ENCODE data around the gene ISYNA1. TPM values are rescaled to one million over a fixed set of nuclear protein-coding genes. Genes with fewer than 3 reads are reported as not detected.

Gene ISYNA1
- total and polyA plus RNA-seq, 2 donors (not counting 3 experiments of a cell fraction or from before 2014, with no cell fraction given): 69.0 to 70.2 TPM

DNA sequence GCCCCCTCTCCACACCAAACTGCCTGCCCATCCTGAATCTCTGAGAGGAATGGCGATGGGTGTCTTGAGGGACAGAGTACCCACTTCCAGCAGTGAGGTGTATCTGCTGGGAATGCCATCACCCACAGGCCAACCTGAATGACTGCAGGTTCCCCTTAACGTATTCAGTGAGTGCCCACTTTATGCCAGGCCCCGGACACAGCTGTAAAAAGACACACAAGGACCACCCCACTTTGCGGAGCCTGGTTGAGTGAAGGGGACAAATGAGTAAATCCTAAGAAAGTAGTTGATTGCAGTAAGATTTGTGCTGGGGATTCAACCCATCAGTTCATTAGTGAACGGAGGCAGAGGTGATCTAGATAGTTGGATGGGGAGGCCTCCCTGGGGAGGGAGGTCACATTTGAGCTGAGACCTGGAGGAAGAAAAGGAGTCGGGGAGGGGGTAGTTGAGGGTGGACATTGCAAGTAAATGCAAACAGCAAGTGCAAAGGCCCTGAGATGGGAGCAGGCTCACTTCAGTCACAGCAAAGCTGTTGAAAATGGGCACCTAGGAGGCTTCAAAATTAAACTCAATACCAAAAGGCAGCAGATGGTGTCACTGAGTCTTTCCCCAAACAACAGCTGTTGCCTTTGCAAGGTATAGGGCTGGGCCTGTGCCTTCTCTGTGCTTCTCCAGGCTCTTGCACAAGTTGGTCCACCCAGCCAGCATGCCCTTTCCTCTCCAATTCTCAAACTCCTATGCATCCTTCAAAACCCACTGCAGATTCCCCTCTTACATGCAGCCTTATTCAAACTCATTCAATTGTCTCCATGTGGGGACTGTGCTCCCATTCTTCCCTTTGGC is 47.6 kb downstream of the ISYNA1 start:
- Histone ChIP-seq H3K4me2 (ENCODE audit: insufficient read depth, low read length) (no peak overlapping the region), H3K4me3 (replicated peaks in 1 of 3; ENCODE audit: insufficient read depth in 1 of 3, low read depth in 1 of 3, low read length in 3 of 3) (no peak overlapping the region), H3K79me2 (ENCODE audit: control insufficient read depth, insufficient read depth, low read length) (peaks cover 26% of the 10 kb centered on the region), H3K9me3 (replicated peaks; ENCODE audit: control insufficient read depth, insufficient read depth, low read length) (no peaks in the 10 kb centered on the region), H3K9ac (replicated peaks; ENCODE audit: extremely low read depth, insufficient read depth, low read length) (no peak overlapping the region), H3K27ac (ENCODE audit: insufficient read depth, low read depth, low read length) (no peak overlapping the region), H3K27me3 (ENCODE audit: control insufficient read depth in 2 of 2, insufficient read depth in 2 of 2, low read length in 2 of 2) (no peaks in the 10 kb centered on the region), H3K9me1 (replicated peaks; ENCODE audit: control insufficient read depth, extremely low read depth, insufficient read depth, low read length) (no peaks in the 10 kb centered on the region), H4K20me1 (replicated peaks; ENCODE audit: control insufficient read depth, extremely low read depth, insufficient read depth, low read length) (no peaks in the 10 kb centered on the region), H2AFZ (ENCODE audit: low read depth, low read length) (no peak overlapping the region), H3K36me3 (ENCODE audit: control insufficient read depth in 2 of 2, extremely low read depth in 1 of 2, insufficient read depth in 2 of 2, low read length in 2 of 2) (peaks cover 0 to 9% of the 10 kb centered on the region in 2 experiments), H3K4me1 (ENCODE audit: control insufficient read depth, extremely low read depth, insufficient read depth, low read length) (peaks cover 19% of the 10 kb centered on the region)
- DNase-seq (ENCODE audit: low read depth, low spot score): no peak
- FAIRE-seq: no peak
- dilution Hi-C loops (cut with MboI; ENCODE audit: extremely low pct_ligation_motif_present, low sequenced_read_pairs): no loop called here
- intact Hi-C loops (cut with micrococcal nuclease): no loop called here
- ChIA-PET POLR2A (interaction anchor here (0.7 kb wide), 1 partner anchor 30 kb away, joined by 3 read pairs; no protein-coding TSS in a partner anchor), CTCF (interaction anchor here (0.5 to 9.4 kb wide), 13 partner anchors 9 to 183 kb away, joined by 3 to 115 read pairs (median 7); partner anchors contain the start of gene SSBP4)
- TF ChIP-seq FOS (IDR thresholded peaks at IDR 0.05; ENCODE audit: borderline replicate concordance, insufficient read depth, low read length) (no peak), GATA2 (IDR thresholded peaks at IDR 0.05; ENCODE audit: insufficient read depth, insufficient read length, low read depth, low read length) (no peak), JUN (IDR thresholded peaks at IDR 0.05; ENCODE audit: borderline replicate concordance, insufficient read depth, insufficient read length, low read depth) (no peak), POLR2AphosphoS5 (IDR thresholded peaks at IDR 0.05; ENCODE audit: insufficient read depth, low read depth, low read length) (peak; percentile 80), POLR2A (IDR thresholded peaks at IDR 0.05; ENCODE audit: low read depth, low read length) (peak; percentile 84)
- TF ChIP-seq, protein P1, sequence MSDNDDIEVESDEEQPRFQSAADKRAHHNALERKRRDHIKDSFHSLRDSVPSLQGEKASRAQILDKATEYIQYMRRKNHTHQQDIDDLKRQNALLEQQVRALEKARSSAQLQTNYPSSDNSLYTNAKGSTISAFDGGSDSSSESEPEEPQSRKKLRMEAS (IDR thresholded peaks at IDR 0.05; ENCODE audit: insufficient read depth, insufficient read length): no peak
- no TSS peak for BruUV-seq (replicated peaks)

- Histone ChIP-seq H3K9me1 (replicated peaks; ENCODE audit: control insufficient read depth, extremely low read depth, insufficient read depth, low read length) (no peaks in the 10 kb centered on the region), H3K79me2 (ENCODE audit: control insufficient read depth, insufficient read depth, low read length) (peaks cover 26% of the 10 kb centered on the region), H4K20me1 (replicated peaks; ENCODE audit: control insufficient read depth, extremely low read depth, insufficient read depth, low read length) (no peaks in the 10 kb centered on the region), H3K9ac (replicated peaks; ENCODE audit: extremely low read depth, insufficient read depth, low read length) (no peak overlapping the region), H3K36me3 (ENCODE audit: control insufficient read depth in 2 of 2, extremely low read depth in 1 of 2, insufficient read depth in 2 of 2, low read length in 2 of 2) (peaks cover 0 to 9% of the 10 kb centered on the region in 2 experiments), H3K27me3 (ENCODE audit: control insufficient read depth in 2 of 2, insufficient read depth in 2 of 2, low read length in 2 of 2) (no peaks in the 10 kb centered on the region), H3K4me2 (ENCODE audit: insufficient read depth, low read length) (no peak overlapping the region), H3K27ac (ENCODE audit: insufficient read depth, low read depth, low read length) (no peak overlapping the region), H2AFZ (ENCODE audit: low read depth, low read length) (no peak overlapping the region), H3K4me1 (ENCODE audit: control insufficient read depth, extremely low read depth, insufficient read depth, low read length) (peaks cover 21% of the 10 kb centered on the region), H3K4me3 (replicated peaks in 1 of 3; ENCODE audit: insufficient read depth in 1 of 3, low read depth in 1 of 3, low read length in 3 of 3) (no peak overlapping the region), H3K9me3 (replicated peaks; ENCODE audit: control insufficient read depth, insufficient read depth, low read length) (no peaks in the 10 kb centered on the region)
- ChIA-PET CTCF (interaction anchor here (1.1 to 9.4 kb wide), 9 partner anchors 20 to 110 kb away, joined by 3 to 115 read pairs (median 12); partner anchors contain the start of genes PGPEP1 and SSBP4), POLR2A (no interaction called here)
- no TSS peak for BruUV-seq (replicated peaks)
- DNase-seq (ENCODE audit: low read depth, low spot score) (no peak), FAIRE-seq (no peak)
- dilution Hi-C loops (cut with MboI; ENCODE audit: extremely low pct_ligation_motif_present, low sequenced_read_pairs) (no loop called here), intact Hi-C loops (cut with micrococcal nuclease) (no loop called here)
- TF ChIP-seq, protein P2, sequence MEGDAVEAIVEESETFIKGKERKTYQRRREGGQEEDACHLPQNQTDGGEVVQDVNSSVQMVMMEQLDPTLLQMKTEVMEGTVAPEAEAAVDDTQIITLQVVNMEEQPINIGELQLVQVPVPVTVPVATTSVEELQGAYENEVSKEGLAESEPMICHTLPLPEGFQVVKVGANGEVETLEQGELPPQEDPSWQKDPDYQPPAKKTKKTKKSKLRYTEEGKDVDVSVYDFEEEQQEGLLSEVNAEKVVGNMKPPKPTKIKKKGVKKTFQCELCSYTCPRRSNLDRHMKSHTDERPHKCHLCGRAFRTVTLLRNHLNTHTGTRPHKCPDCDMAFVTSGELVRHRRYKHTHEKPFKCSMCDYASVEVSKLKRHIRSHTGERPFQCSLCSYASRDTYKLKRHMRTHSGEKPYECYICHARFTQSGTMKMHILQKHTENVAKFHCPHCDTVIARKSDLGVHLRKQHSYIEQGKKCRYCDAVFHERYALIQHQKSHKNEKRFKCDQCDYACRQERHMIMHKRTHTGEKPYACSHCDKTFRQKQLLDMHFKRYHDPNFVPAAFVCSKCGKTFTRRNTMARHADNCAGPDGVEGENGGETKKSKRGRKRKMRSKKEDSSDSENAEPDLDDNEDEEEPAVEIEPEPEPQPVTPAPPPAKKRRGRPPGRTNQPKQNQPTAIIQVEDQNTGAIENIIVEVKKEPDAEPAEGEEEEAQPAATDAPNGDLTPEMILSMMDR (IDR thresholded peaks at IDR 0.05; ENCODE audit: extremely low read depth in 1 of 2, insufficient read depth in 1 of 2, low read depth in 1 of 2, low read length in 2 of 2): no peak
- TF ChIP-seq GATA2 (IDR thresholded peaks at IDR 0.05; ENCODE audit: insufficient read depth, insufficient read length, low read depth, low read length): no peak
Measured at GRCh38 chr19:18389726-18390064, 48.2 kb downstream of the ISYNA1 start.
